GM18498 (cell line): ENCODE measurements around the gene BCL11B.

Source experiments
- ATAC-seq: cut with Tn5 transposase; IDR thresholded peaks from one replicate; pipeline ENCODE4 v1.9.1; 2021; ENCODE audit warnings: mild to moderate bottlenecking, moderate library complexity; ENCODE audit not compliant: unreplicated experiment

The BCL11B gene

DNA sequence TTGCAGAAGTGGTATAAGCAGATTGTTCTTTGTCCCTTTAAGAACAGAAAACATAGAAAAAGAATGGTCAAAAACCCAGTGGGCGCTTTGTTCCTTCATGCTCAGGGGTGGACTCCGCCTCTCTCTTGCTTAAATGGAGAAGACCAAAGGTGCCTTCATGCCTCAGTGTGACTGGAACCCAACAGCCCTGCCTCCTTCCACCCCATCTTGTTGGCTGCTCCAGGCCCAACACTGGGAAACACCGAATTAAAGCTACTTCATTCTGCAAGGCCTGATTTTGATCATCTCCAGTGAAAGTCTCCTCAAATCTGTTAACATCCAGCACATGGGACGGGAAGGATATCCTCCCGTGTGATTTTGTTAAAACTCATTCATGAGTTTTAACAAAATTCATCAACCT lies 103.7 kb downstream of the BCL11B start:
- ATAC-seq, result no peak

DNA sequence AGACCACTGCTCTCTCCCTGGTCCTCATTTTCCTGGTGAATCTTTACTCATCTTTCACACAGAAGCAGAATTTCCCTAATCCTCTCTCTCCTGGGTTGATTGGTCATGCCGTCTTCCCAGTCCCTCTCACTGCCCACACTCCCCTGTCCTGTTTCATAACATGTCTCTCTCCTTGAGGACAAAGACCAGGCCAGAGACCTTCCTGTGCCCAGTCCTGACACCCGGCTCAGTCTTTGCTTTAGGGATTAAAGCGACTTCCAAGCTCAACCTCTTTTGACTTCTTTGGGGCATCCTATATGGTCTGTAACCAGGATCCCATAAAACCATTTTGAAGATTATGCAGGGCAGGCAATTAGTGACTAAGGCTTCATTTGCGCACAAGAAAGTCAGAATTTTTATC lies 105.5 kb downstream of the BCL11B start:
- no peak for ATAC-seq

DNA sequence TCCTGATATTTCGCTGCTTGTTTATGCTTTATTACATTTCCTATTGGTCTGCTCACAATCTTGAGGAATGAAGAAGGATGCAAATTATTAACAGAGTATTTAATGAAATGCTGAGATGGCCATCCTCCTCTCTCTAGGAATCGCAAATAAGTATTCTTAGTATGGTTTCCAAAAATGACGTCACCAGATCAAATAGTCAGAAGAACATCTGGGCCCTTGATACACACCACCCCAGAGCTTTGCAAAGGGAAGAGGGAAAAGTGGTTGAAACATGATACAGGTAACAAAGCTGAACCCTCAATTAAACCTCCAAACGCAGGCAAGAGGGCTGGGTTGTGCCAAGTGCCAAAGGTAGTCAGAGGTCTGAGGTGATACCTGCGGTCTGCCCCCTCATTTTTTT lies 107.3 kb downstream of the BCL11B start:
- ATAC-seq, result no peak

DNA sequence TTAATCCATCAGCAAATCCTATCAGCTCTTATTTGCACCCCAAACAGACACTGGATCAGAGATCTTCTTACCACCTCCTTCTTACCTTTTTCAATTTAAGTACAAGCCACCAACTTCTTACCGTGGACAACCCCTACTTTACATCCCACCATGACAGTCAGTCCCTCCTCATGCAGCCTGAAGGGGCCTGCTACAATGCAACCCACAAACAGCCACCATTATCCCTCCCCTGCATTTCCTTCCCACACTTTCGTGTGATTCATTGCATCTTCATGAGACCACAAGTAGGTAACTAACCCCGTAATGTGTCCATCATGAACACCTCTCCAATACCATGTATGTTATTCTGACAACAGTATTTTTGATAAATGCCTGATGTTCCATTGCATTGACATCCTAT lies 108.6 kb downstream of the BCL11B start:
- no peak for ATAC-seq

DNA sequence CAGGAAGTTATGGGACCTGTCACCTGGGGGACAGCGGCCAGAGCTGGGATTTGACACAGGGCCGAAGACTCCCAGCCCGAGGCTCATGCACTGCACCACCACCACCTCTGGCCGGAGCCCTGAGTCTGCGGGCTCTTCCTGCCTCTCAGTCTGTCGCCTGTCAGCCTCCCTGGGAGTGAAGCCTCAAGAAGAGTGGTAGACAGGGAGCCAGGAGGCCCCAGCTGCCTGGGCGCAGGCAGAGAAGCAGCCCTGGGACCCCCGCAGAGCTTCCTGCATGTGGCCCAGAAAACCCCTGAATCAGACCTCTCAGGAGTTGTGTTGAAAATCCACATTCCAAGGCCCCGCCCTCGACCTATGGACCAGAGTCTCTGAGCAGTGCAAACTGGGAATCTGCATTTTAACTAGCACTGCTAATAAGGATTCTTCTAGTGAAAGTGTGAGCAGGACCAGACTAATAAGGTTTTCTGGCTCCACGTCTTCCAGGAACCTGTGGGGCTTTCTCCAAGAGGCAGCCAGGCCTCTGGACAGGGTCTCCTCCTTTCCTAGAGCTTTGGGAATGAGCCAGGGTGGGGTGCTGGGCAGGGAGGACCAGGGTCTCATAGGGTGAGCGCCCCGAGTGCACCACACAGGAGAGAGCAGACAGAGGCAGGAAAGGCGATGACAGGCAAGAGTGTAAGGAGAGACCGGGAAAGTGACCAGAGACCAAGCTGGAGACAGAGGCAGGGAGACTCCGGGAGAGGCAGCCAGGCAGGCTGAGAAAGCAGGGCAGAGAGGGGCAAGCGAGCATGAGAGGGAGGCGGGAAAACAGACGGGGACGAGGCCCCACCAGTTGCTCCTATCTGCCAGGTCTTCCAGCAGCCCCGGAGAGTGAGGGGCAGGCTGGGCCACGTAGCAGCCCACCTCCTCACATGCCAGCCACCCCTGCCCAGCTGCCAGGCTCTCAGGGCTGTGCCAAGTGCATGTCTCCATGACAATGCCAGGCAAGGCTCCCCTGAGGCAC lies 112.4 kb downstream of the BCL11B start:
- no peak for ATAC-seq

DNA sequence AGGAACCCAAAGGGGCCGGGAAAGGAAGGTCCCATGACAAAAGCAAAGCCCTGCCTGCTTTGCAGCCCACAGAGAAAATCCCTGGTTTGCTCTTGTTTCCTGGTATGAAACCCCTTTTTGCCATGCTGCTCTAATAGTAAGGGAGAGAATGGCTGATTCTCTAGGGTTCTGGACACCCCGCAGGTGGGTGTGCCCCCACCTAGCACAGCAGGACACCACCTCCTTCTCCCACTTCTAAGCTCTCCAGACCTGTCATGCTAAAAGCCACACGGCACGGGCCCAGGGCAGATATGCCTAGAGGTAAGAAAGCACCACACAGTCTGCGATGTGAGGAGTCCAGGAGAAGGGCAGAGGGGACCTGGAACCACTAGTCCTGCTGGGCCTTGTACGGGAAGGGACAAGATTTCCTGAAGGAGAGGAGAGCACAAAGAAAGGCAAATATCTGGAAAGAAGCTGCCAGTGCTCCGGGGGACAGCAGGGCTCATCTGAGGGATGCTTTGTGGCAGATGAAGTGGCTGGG lies 113.3 kb downstream of the BCL11B start:
- no peak for ATAC-seq

DNA sequence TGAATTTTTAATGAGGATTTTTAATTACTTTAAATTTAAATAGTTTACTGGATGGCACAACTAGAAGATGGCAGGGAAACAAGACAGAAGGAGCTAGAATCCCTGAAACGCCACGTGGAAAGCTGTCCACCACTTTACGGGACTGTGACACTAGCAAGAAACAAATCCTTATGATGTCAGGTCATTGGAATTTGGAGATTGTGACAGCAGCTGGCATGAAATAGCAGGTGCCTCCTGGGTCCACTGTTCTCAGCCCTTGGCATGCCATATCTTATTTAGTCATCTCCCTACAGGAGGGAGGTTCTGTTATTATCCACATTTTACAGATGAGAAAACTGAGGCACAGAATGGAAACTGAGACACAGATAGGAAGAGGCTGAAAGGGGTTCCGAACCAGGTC lies 113.8 kb downstream of the BCL11B start:
- no peak for ATAC-seq

DNA sequence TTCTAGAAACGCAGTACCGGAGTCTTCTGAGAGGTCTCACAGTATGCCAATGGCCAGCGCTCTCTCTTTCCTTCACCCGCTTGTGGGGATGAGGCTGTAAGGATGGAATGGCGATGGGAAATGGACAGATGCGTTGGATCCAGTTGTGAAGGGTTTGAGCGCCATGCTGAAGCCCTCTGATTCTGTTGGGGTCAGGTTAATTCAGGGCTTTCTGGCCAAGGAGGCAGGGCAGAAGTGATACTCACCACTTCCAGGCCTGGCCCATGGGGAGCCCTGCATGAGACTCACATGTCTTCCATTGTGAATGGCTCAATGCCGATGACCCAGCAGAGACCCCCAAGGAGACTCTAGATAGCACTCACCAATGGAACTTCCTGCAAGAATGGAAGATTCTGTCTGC lies 114.3 kb downstream of the BCL11B start:
- ATAC-seq, result no peak

DNA sequence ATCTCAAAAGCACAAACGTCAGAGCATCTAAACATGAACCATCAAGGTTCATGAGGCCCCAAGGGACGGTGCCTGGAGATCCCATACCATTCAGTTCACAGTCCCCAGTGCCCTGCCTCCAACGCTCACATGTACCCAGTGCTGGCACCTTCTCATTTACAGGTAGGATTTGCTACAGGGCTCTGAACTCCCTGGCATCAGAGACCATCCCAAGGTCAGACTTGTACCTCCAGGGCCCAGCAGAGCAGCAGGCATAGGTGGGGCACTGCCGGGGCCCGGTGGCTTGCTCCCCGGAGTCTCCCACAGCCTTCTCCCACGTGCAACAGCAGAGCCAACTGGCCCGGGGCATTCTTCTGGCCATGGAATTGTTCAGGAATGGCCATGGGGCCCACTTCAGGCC lies 114.8 kb downstream of the BCL11B start:
- ATAC-seq, result no peak

DNA sequence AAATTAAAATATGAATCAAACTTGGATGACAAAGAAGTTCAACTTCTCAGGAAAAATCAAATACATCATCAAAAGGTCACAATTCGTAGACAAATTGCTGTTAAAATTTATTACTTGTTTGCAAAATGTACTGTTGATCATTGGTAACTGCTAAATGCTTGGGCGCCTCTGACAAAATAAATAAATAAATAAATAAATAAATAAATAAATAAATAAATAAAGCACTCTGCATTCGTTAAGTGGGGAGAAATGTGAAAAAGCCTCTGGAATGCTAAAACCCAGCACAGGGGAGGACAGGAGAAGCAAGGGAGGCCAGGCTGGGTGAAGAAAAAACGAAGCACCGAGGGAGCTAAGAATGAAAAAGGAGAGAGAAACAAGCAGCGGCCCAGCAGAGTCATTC lies 115.2 kb downstream of the BCL11B start:
- no peak for ATAC-seq

DNA sequence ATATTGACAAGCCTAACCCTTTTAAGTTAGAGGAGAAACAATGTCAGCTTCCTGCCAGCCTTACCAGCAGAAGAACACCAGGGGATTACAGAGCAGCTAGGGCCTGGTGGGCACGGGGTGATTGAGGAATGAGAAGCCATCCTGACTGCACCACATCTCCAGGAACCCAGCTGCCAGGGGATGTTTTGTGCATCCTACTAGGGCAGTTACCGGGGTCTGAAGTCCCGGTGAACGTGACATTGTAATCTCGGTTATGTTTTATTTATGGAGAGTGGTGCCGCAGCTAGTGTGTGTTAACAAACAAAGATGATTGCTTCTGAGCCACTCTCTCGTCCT lies 115.9 kb downstream of the BCL11B start:
- ATAC-seq, result no peak

DNA sequence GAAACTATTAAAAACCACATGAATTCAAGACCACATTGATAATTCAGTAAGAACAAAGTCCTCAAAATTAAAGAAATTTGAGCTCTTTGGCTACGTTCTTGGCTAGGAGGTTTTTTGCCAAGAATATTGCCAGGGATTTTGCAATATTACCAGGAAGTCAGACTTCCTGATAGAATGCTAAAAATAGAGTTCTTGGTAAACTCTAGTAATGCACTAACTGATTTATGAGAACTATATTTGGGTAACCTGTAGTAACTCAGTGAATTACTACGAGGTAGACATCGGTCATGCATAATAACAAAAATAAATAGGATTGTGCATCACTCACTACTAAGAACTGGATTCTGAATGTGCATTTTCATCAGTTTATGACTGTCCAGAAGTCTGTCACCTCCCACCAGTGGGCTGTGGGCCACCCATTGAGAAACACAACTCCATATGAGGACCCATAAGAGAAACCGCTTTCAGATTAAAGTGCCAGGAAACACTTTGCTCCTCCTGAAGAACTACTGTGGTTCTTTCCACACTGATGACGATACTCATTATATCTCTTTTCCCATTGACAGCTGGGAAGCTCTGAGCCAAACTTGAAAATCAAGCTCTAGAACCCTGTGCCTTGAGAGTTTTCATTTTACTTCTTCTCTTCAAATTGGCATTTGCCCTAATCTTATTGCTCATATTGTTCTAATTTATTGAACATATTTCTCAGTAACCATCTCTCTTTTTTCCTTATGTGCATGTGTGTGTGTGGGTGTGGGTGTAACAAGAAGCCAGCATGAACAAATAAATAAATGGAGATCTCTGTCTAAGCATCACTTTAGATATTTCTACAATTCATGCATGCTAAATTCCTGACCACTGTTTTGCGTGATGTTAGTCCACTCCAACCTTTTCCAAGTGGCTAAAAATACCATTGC lies 116.6 kb downstream of the BCL11B start:
- no peak for ATAC-seq

DNA sequence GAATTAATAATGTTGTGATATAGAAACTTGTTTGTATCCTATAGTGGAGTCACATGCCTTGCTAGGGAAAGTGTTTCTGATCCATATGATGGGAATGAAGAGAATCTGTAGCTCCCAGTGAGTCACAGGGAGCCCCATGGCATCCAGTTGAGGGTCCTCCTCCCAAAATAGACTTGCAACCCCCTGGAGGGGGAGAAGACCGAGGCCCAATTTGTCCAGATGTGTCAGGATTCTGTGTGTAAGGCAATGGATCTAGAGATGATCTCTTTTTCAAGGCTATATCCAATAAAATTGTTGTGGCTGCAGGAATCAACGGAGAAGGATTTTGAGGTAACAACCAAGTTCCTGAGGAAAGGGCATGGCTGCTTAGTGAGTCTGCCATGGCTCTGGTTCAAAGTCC lies 121.8 kb downstream of the BCL11B start:
- ATAC-seq, result no peak

DNA sequence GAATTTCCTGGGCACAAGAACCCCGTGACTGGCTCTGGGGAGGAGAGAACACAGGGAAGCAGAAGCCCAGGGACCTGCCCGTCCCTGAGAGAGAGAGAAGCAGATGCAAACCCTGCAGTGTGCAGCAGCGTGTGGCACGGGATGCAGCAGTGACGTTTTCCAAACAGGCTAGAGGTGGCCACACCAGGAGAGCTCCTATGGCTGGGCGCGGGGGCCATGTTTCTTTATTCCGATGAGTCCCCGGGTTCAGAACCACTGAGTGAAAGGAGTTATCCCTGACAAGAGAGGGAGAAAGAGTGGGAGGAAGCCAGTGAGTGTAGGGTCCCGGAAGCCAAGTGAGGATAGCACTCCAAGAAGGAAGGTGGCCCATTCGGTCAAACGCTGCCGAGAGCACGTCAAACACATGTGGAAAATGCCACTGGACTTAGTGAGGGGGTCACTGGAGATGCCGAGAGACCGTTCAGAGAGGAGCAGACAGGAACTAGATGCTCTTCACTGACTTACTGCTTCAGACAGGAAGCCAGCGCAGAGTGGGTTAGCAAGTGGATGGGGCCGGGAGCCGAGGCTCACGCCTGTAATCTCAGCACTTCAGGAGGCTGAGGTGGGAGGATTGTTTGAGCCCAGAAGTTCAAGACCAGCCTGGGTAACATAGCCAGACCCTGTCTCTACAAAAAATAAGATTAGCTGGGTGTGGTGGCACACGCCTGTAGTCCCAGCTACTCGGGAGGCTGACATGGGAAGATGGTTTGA lies 123.0 kb downstream of the BCL11B start:
- ATAC-seq, result no peak

DNA sequence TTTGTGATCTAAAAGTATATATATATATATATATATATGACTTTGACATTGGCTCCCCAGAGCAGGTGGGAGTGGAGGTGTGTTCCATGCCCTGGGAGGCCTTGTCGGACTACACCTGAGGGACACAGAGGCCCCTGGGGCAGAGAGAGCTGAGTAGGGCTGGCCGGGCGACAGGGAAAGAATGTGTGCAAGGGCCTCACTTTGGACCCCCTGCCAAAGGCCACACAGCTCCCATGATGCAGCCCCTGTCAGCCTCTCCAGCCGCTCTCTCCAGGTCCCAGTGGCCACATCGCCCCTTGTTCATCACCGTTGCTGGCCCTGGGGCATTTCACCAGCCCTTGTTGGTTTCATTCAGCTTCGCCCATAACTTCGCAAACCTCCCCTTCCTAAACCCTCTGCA lies 123.9 kb downstream of the BCL11B start:
- no peak for ATAC-seq

DNA sequence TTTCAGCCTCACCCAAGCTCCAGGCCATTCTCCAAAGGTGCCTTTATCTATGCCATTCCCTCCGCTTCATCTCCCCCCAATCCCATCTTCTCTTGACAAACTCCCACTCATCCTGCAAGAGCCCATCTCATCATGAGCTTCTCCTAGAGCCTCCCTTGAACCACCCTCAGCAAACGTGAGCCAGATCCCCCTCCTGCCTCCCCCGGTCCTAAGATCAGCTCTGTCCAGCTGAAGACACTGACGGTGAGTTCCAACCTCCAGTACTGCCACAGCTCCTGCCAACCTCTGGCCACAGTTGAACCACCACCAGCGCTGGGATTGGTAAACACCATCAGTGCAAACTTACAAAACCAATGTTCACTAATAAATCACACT lies 124.6 kb downstream of the BCL11B start:
- no peak for ATAC-seq

DNA sequence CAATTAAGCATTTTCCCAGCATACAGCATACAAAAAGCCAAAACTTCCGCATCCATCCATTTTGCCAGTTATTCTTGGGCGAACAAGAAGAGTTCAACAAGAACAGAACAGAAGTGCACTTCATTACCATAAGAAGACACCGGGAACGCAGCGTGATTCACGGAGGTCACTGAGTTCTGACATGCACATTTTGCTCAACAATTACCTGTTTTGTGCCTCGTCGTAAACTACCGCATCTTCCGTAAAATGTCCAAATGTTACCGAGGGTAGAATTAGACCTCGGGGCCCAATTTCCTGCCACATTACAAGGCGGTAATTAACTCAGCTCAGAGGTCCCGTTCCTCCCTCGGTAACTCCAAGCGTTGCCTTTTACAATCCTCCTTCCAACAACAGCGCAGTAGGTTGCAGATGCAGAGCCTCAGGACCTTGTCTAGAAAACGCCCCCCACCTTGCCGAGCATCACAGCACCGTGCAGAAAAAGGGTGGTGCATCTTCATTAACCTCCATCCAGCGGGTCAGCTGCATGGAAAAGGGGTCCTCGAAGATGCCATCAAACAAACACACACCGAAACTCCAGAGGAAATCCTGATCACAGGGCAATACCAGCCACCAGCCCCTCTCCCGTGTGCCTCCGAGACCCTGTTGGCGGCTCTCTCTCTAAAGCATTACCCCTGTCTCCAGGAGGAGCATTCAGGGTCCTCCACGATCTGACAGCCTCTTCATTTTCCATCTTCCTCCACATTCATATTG lies 125.2 kb downstream of the BCL11B start:
- ATAC-seq, result no peak

DNA sequence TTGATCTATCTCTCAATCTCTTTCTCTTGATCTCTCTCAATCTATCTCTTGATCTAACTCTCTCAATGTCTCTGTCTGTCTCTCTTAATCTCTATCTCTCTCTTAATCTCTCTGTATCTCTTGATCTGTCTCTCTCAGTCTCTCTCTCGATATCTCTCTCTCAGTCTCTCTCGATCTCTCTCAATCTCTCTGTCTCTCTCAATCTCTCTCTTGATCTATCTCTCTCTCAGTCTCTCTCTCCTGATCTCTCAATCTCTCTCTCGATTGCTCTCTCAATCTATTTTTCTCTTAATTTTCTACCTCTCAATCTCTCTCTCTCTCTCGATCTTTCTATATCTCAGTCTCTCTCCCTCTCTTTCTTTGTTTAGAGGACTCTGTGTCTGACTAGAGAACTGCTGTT lies 126.7 kb downstream of the BCL11B start:
- no peak for ATAC-seq

DNA sequence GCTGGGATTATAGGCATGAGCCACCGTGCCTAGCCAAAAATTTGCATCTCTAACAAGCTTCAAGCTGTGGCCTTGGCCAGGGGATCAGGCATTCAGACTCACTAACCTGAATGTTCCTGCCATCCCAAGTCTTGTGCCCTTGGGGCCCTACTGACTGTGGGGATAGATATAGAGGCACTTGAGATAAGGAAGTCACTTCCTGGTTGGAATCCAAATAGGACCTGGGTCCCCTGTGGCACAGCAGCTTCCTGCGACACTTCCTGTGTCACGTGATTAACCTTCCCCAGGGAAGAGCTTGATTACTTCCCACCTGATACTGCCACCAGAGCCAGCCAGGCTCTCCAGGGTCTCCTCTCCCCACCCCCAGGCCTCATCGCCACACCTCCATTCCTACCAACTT lies 128.2 kb downstream of the BCL11B start:
- ATAC-seq, result no peak

DNA sequence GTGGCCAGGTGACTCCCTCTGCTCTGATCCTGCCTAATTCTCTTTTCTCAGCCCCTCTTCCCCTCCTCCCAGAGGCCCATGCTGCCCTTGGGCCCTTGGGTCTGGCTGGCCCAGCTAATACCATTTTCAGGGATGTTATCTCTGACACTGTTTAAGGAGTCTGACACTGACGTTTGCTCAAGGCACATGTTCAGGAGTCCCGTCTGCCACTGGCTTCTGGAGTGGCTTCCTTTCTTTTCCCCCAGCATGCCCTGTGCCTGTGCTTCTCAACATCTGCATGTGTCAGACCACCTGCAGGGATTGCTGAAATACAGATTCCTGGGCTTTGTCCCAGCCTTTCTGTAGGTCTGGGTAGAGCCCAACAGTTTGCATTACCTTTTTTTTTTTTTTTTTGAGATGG lies 128.9 kb downstream of the BCL11B start:
- ATAC-seq, result no peak
